Common myeloid progenitor, CD34-positive (primary cell): ENCODE measurements around the gene ATXN10.

Experiments used
- CTCF ChIA-PET: fragments of 350-600 bp; sonication (Branson Sonifier 250); formaldehyde crosslinking; loops from one replicate; lab custom pipeline; 2021; ENCODE audit warnings: antibody characterized with exemption; lab: Charles Lee
- POLR2A ChIA-PET: fragments of 350-600 bp; sonication (Branson Sonifier 250); formaldehyde crosslinking; loops from one replicate; lab custom pipeline; 2021; ENCODE audit warnings: antibody characterized with exemption; lab: Charles Lee
- DNase-seq, 3 donors: peaks; one replicate each; pipeline versions ENCODE4 v3.0.0 to v3.0.0-alpha.2; 2013
- H3K27ac ChIP-seq, 2 experiments: 1 replicate in 1 of 2; 2 replicates in 1 of 2; pipeline ENCODE4 v1.7.0; 2013; ENCODE audit warnings: inconsistent platforms in 2 of 2, low read length in 2 of 2, mild to moderate bottlenecking in 2 of 2, low read depth in 1 of 2, moderate library complexity in 1 of 2; ENCODE audit not compliant: severe bottlenecking in 2 of 2, insufficient read depth in 1 of 2, poor library complexity in 1 of 2
- H3K27me3 ChIP-seq, 5 experiments: replicated peaks in 2 of 5; 1 replicate in 3 of 5; 2 replicates in 2 of 5; pipeline versions ENCODE4 v1.6.1 to v1.7.0; 2013; ENCODE audit warnings: low read length in 4 of 5, mild to moderate bottlenecking in 2 of 5, moderate library complexity in 2 of 5, inconsistent platforms in 1 of 5; ENCODE audit not compliant: insufficient read depth in 5 of 5, control insufficient read depth in 4 of 5
- H3K36me3 ChIP-seq, 4 experiments: 1 replicate in 2 of 4; 2 replicates in 2 of 4; pipeline versions ENCODE4 v1.6.1 to v1.7.0; 2013; ENCODE audit warnings: low read length in 3 of 4, control low read depth in 1 of 4, mild to moderate bottlenecking in 1 of 4; ENCODE audit not compliant: control insufficient read depth in 4 of 4, insufficient read depth in 4 of 4
- H3K4me1 ChIP-seq, 4 experiments: 1 replicate in 3 of 4; 2 replicates in 1 of 4; pipeline versions ENCODE4 v1.6.1 to v1.7.1; 2013; ENCODE audit warnings: low read length in 3 of 4, mild to moderate bottlenecking in 3 of 4, control low read depth in 1 of 4, inconsistent platforms in 1 of 4, moderate library complexity in 1 of 4; ENCODE audit not compliant: control insufficient read depth in 4 of 4, insufficient read depth in 4 of 4; ENCODE audit errors: control extremely low read depth in 1 of 4
- H3K4me3 ChIP-seq, 7 experiments: 1 replicate in 4 of 7; 2 replicates in 3 of 7; pipeline versions ENCODE4 v1.5.1 to v1.7.0; 2013; ENCODE audit warnings: mild to moderate bottlenecking in 7 of 7, low read length in 6 of 7, moderate library complexity in 6 of 7, inconsistent platforms in 2 of 7, low read depth in 2 of 7, control low read depth in 1 of 7; ENCODE audit not compliant: insufficient read depth in 4 of 7, control insufficient read depth in 1 of 7; ENCODE audit errors: extremely low read depth in 1 of 7
- H3K9me3 ChIP-seq, 5 experiments: 1 replicate in 4 of 5; 2 replicates in 1 of 5; pipeline versions ENCODE4 v1.6.1 to v1.7.1; 2013; ENCODE audit warnings: low read length in 4 of 5, mild to moderate bottlenecking in 2 of 5, inconsistent platforms in 1 of 5, low read depth in 1 of 5, moderate library complexity in 1 of 5; ENCODE audit not compliant: control insufficient read depth in 4 of 5, insufficient read depth in 2 of 5; ENCODE audit errors: control extremely low read depth in 1 of 5
- WGBS: methylation state at CpG from one replicate; pipeline ENCODE4 v1.1.5; 2013; ENCODE audit not compliant: insufficient coverage; 5-methylcytosine and 5-hydroxymethylcytosine counted together

The ATXN10 gene

GRCh38 chr22:45690008-45690407, 18.4 kb downstream of the ATXN10 start:
- peaks cover 2 to 21% (median 10%) of the 10 kb centered on the region in 4 experiments for H3K4me1 ChIP-seq
- no peak overlapping the region for H3K4me3 ChIP-seq
- peaks cover 7 to 34% (median 21%) of the 10 kb centered on the region in 4 experiments for H3K36me3 ChIP-seq
- no peak for DNase-seq
- CTCF ChIA-PET: interaction anchor here (1.0 kb wide), 1 partner anchor 11 kb away, joined by 5 read pairs; no protein-coding TSS in a partner anchor
- no peaks in the 10 kb centered on the region for H3K9me3 ChIP-seq
- 100% methylated on average over 1 of the region's 2 CpGs for WGBS
- H3K27ac ChIP-seq: no peak overlapping the region
- no peaks in the 10 kb centered on the region for H3K27me3 ChIP-seq
- POLR2A ChIA-PET: interaction anchor here (0.6 kb wide), 1 partner anchor 57 kb away, joined by 3 read pairs; no protein-coding TSS in a partner anchor

GRCh38 chr22:45692549-45692948, 20.9 kb downstream of the ATXN10 start:
- 100% methylated on average over 1 of the region's 1 CpG for WGBS
- Histone ChIP-seq H3K27ac (no peak overlapping the region), H3K36me3 (peaks cover 10 to 42% (median 25%) of the 10 kb centered on the region in 4 experiments), H3K27me3 (no peaks in the 10 kb centered on the region), H3K4me3 (no peak overlapping the region), H3K4me1 (peaks cover 2 to 17% (median 10%) of the 10 kb centered on the region in 4 experiments), H3K9me3 (no peaks in the 10 kb centered on the region)
- ChIA-PET POLR2A (no interaction called here), CTCF (no interaction called here)
- no peak for DNase-seq

GRCh38 chr22:45693835-45694234, 22.2 kb downstream of the ATXN10 start:
- no peaks in the 10 kb centered on the region for H3K9me3 ChIP-seq
- CTCF ChIA-PET: no interaction called here
- peaks cover 12 to 46% (median 26%) of the 10 kb centered on the region in 4 experiments for H3K36me3 ChIP-seq
- no peak for DNase-seq
- H3K27me3 ChIP-seq: no peaks in the 10 kb centered on the region
- no peak overlapping the region for H3K4me3 ChIP-seq
- POLR2A ChIA-PET: no interaction called here
- H3K4me1 ChIP-seq: peaks cover 2 to 11% (median 8%) of the 10 kb centered on the region in 4 experiments
- H3K27ac ChIP-seq: no peak overlapping the region
- 92% methylated on average over 2 of the region's 4 CpGs for WGBS

- ChIA-PET POLR2A (no interaction called here), CTCF (no interaction called here)
- Histone ChIP-seq H3K4me1 (no peaks in the 10 kb centered on the region), H3K4me3 (no peak overlapping the region), H3K27me3 (no peaks in the 10 kb centered on the region), H3K27ac (no peak overlapping the region), H3K9me3 (no peaks in the 10 kb centered on the region), H3K36me3 (peaks cover 17 to 43% (median 33%) of the 10 kb centered on the region in 4 experiments)
- 94% methylated on average over 6 of the region's 6 CpGs for WGBS
- peak in 2 of 3 donors; percentile 17 to 36 for DNase-seq
Observed at GRCh38 chr22:45696227-45696626, 24.6 kb downstream of the ATXN10 start.

GRCh38 chr22:45698094-45698493, 26.5 kb downstream of the ATXN10 start:
- Histone ChIP-seq H3K9me3 (peaks cover 0 to 12% (median under 1%) of the 10 kb centered on the region in 5 experiments), H3K4me1 (no peaks in the 10 kb centered on the region), H3K36me3 (peaks cover 23 to 49% (median 44%) of the 10 kb centered on the region in 4 experiments), H3K4me3 (no peak overlapping the region), H3K27me3 (no peaks in the 10 kb centered on the region), H3K27ac (no peak overlapping the region)
- DNase-seq: no peak
- ChIA-PET CTCF (no interaction called here), POLR2A (no interaction called here)
- 100% methylated on average over 2 of the region's 4 CpGs for WGBS

GRCh38 chr22:45702981-45703380, 31.3 kb downstream of the ATXN10 start:
- Histone ChIP-seq H3K36me3 (peaks cover 28 to 55% (median 50%) of the 10 kb centered on the region in 4 experiments), H3K4me3 (no peak overlapping the region), H3K4me1 (no peaks in the 10 kb centered on the region), H3K27me3 (no peaks in the 10 kb centered on the region), H3K9me3 (peaks cover 0 to 24% (median 7%) of the 10 kb centered on the region in 5 experiments), H3K27ac (no peak overlapping the region)
- peak in 1 of 3 donors; percentile 17 for DNase-seq
- CTCF ChIA-PET: no interaction called here
- POLR2A ChIA-PET: no interaction called here
- WGBS: 100% methylated on average over 2 of the region's 3 CpGs

- POLR2A ChIA-PET: no interaction called here
- CTCF ChIA-PET: no interaction called here
- peaks cover 30 to 56% (median 48%) of the 10 kb centered on the region in 4 experiments for H3K36me3 ChIP-seq
- no peak for DNase-seq
- no peak overlapping the region for H3K27ac ChIP-seq
- H3K4me3 ChIP-seq: peak overlapping the region in 1 of 7 experiments; percentile 26
- no peaks in the 10 kb centered on the region for H3K4me1 ChIP-seq
- peaks cover 0 to 24% (median 7%) of the 10 kb centered on the region in 5 experiments for H3K9me3 ChIP-seq
- 100% methylated on average over 2 of the region's 2 CpGs for WGBS
- H3K27me3 ChIP-seq: no peaks in the 10 kb centered on the region
Observed at GRCh38 chr22:45703758-45704157, 32.1 kb downstream of the ATXN10 start.
